ENCODE measurements around the gene EDARADD.
"Not testable (repeated sequence)": the region's sequence is repeated elsewhere in the genome, so short reads cannot be mapped to it uniquely, and the experiment has no call there.

The EDARADD gene

DNA sequence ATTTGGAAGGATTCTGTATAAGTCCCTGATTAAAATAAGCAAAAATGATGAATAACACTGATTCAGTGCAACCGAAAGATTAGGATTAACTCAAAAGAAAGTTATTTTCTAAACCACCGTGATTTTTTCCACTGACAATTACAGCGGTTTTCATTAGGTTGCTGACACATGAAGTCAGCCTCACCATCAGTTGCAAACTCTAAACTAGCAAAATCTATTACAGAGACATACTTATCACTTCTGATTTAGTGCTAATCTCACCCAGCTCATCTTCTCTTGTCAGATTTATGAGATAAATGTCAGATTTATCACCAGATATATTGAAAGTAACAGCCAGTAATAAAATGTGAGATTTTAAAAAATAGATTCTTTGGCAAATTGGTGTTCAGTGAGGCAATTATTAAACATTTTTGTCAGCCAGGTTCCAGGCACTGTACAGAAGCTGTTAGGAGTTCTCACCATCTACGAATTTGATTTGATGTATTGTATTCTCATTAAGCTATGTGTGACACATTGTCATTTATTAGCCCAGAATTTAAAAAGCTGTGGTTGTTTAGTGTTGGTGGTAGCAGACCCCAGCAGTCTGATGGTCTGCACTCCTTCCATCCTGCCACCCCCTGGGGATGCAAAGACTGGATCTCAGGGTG lies 92.4 kb downstream of the EDARADD start:
- no peak for DNase-seq (ENCODE audit: low read depth in 2 of 2)

DNA sequence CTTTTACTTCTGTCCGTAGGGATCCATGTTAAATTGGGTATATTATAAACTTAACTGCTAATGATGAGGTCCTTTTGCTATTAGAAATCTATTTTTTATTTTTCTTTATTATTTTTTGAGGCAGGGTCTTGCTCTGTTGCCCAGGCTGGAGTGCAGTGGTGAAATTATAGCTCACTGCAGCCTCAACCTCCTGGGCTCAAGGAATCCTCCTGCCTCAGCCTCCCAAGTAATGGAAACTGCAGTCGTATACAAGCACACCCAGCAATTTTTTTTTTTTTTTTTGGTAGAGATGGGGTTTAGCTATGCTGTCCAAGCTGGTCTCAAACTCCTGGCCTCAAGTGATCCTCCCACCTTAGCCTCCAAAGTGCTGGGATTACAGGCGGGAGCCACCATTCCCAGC lies 95.1 kb downstream of the EDARADD start:
- DNase-seq (ENCODE audit: low read depth in 2 of 2), result not testable (repeated sequence)

DNA sequence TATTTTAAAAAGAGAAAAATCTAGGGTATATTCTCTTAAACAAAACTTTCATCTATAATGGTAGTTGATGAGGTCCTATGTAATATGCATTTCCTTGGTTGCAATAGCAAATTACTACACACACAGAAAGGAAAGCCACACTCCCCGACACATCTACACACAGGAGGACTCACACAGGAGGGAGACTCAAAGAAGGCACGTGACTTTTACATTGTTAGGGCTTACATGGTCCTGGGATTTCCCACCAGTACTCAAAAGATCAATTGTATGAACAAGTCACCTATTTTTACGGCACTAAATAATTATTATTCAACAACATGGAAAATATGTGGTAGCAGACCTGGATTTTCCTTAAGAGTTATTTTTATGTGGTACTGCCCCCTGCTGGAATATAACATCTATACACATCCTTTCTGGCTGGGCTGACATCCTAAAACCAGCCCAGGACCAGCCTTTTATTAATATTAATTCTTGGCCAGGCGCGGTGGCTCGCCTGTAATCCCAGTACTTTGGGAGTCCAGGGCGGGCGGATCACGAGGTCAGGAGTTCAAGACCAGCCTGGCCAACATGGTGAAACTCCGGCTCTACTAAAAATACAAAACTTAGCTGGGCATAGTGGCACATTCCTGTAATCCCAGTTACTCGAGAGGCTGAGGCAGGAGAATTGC lies 95.8 kb downstream of the EDARADD start:
- no peak for DNase-seq (ENCODE audit: low read depth in 2 of 2)

DNA sequence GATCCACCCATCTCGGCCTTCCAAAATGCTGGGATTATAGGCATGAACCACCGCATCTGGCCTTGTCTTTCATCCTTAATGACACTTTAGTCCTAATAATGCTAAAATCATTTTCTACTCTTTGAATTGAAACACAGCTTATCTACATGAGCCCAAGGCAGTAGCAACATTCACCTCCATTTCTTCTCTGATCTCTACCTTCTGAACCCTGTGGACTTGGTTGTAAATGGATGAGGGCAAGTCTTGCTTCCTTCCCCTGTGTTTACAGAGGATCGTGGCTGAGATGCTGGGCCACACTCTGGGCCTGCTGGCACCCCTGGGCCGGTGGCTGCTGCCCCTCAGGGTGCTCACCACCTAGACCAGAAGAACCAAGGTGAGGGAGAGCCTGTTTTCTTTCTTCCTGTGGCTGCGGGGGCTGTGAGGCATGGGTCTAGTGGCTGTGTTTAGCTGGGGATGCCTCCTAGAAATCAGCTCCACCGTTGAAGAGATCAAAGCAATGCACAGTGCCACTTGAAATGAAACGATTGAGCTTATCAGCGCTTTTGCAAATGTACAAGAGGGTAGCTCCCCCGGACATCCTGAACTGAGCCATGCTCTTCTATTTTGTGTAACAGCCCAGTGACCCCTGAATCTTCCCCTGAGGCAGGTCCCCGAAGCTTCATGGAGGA lies 97.5 kb downstream of the EDARADD start:
- no peak for DNase-seq (ENCODE audit: low read depth in 2 of 2)

DNA sequence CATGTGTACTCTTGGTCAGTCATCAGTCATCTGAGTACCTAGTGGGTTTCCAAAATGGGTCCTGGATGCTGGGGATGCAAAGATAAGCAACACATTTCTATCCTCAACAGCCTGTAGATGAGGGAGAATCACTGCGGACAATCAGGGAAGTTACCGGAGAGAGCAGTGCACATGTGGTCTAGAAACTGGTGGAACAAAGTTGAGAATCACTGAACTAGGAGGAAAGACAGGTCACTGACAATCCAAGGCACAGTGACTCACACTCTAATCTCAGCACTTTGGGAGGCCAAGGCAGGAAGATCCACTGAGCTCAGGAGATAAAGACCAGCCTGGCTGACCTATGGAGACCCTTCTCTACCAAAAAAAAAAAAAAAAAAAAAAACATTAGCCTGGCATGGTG lies 98.3 kb downstream of the EDARADD start:
- DNase-seq (ENCODE audit: low read depth in 2 of 2), result no peak

DNA sequence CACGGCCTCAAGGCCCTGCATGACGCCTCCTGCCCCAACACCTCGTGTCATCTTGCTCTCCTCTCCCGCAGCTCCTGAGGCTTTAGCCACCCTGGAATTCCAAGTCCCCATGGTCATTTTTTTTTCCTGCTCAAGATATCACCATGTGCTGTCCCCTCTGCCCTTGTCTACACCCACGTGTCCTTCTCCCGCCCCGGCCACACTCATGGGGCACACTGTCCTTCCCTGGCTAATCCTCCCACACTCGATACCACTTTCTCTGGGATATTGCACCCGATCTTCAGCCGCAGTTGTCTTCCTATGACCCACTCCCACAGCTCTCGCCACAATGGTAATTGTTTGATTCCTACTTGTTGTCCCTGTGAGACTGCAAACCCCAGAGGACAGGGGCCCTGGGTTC lies 100.0 kb downstream of the EDARADD start:
- no peak for DNase-seq (ENCODE audit: low read depth in 2 of 2)

DNA sequence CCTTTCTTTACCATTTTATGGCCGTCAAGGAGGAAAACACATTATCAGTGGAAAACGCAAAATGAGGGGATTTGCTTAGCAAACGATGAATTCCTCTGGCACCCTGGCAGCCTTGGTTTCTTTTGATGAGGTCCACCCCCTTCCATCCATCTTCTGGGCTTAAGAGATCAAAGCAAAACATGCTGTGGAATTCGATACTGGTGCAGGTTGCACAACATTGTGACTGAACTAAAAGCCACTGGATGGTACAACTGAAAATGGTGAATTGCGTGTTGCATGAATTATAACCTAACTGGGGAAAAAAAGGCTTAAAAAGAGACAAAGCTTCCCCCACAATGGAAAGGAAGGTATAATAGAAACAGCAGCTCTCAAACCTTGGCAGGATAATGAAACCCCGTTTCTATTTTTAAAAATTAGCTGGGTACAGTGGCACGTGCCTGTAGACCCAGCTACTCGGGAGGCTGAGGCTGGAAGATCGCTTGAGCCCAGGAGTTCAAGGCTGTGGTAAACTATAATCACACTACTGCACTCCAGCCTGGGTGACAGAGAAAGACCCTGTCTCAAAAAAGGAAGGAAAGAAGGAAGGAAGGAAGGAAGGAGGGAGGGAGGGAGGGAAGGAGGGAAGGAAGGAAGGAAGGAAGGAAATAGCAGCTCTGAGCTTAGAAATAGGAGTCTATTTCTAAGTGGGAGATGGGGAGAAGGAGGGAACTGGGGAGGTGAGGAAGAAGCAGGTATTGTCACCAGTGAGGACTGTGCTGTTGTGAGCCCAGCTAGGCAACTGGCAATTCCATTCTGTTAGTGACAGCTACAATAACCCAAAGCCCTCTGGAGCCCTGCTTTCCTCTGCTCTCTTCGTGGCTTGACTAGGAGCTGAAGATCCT lies 100.7 kb downstream of the EDARADD start:
- no peak for DNase-seq (ENCODE audit: low read depth in 2 of 2)

DNA sequence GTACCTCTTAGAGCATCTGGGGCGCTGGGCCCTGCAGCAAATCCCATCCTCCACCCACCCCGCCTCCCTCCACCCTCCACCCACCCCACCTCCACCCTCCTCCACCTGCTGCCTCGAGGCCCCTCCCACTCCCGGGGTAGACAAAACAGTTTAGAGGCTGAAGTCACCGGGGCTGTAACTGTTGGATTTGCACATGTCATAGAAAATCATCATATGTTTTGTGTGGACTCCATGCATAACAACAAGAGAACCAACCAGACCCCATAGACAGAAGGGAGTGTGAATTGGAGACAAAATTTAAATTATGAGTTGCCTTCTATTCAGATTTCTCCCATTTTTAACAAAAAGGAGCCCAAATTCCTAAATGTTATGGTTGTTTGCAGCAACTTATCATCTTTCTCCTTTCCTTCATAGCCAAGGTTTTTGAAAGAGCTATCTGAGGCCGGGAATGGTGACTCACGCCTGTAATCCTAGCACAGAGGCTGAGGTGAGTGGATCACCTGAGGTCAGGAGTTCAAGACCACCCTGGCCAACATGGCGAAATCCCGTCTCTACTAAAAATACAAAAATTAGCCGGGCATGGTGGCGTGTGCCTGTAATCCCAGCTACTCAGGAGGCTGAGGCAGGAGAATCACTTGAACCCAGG lies 101.5 kb downstream of the EDARADD start:
- DNase-seq (ENCODE audit: low read depth in 2 of 2), result no peak

DNA sequence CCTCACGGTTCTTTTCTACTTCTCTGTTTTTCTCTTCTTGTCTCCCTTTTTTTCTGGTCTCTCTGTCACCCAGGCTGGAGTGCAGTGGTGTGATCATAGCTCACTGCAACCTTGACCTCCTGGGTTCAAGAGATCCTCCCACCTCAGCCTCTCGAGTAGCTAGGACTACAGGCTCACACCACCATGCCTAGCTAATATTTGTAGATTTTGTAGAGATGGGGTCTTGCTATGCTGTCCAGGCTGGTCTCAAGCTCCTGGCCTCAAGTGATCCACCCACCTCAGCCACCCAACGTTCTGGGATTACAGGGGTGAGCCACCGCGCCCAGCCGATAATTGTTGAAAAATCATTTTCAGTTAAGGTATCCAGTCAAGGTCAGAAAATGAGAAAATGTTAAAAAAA lies 103.8 kb downstream of the EDARADD start:
- DNase-seq (ENCODE audit: low read depth in 2 of 2), result no peak

DNA sequence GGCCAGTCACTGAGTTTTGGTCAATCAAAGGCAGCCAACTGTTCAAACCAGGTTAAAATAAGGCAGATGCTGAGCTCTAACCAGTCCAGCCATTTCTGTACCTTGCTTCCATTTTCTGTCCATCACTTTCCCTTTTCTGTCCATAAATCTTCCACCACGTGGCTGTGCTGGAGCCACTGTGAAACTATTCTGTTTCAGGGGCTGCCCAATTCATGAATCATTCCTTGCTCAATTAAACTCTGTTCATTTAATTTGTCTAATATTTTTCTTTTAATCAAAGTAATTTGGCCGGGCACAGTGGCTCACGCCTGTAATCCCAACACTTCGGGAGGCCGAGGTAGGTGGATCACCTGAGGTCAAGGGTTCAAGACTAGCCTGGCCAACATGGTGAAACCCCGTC lies 107.0 kb downstream of the EDARADD start:
- DNase-seq (ENCODE audit: low read depth in 2 of 2), result no peak

DNA sequence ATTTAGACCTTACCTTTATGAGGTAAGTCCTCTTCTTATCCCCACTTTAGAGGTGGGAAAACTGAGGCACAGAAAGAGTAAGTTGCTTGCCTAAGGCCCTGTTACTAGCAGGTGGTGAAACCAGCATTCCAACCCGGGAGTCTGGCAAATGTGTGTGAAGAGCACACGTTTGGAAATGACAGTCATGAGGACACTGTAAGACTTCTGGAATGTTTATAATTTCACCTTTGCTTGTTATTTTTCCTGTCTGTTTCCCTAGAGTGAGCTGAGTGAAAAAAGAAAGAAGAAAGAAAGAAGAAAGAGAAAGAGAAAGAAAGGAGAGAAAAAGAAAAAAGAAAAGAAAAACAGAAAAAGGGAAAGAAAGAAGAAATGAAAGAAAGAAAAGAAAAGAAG lies 108.5 kb downstream of the EDARADD start:
- DNase-seq (ENCODE audit: low read depth in 2 of 2), result no peak

DNA sequence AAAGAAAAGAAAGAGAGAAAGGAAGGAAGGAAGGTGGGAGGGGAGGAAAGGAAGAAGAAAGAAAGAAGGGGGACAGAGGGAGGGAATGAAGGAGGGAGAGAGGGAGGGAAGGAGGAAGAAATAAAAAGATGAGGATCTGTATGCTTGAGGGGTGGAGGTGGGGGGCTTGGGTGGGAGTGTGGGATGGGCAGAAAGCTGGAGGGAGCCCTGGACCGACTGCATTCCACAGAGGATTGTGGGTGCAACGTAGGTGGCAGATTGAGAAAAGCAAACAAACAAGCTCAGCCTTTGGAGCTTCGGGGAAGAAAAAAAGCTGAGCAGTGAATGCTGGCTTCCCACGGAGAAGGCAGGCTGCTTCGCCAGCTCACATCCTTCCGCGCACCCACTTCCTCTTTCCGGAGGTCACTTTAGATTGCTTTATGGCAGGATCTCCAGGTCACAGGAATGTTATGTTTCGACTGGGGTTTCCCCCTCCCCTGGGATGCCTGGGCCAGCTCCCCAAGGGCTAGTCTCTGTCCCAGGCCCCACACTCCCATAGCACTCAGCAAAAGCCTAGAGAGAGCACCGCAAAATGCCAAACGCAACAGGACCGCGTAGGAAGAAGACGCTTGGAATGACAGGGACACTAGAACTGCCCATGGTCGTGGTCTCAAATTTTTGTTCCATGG lies 109.0 kb downstream of the EDARADD start:
- DNase-seq (ENCODE audit: low read depth in 2 of 2), result no peak

DNA sequence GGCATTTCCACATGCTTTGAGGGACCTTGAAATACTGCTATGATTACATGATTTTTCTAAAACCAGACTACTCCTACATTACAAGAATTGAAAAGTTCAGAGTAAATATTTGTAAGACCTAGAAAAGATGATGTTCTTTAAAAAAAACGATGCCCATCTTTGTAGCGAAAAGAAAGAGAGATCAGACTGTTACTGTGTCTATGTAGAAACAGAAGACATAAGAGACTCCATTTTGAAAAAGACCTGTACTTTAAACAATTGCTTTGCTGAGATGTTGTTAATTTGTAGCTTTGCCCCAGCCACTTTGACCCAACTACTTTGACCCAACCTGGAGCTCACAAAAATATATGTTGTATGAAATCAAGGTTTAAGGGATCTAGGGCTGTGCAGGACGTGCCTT lies 110.3 kb downstream of the EDARADD start:
- DNase-seq (ENCODE audit: low read depth in 2 of 2), result not testable (repeated sequence)

DNA sequence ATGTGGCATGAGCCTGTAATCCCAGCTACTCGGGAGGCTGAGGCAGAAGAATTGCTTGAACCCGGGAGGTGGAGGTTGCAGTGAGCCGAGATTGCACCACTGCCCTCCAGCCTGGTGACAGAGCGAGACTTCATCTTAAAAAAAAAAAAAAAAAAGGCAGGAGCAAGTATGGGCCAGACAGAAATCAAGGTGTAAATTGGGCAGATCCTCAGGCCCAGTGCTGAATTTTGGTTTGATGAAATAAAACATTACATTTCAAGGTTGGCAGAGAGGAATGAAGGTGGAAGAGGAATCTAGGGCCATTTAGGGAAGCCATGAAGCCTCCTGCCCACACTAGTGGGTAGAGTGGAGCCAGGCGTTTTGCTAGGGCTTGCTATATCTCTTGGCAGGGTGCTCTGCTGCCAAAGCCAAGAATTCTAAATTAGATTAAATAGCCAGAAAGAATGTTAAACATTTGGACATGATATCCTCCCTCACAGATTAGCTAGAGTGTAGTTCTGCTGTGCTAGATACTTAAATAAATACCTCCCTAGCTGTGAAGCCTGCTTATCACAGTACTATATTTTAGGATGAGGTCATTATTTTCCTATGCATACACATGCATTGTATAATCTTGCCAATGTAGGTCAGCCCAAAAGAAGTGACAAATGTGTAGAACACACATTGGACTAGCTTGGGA lies 113.1 kb downstream of the EDARADD start:
- DNase-seq (ENCODE audit: low read depth in 2 of 2), result no peak

DNA sequence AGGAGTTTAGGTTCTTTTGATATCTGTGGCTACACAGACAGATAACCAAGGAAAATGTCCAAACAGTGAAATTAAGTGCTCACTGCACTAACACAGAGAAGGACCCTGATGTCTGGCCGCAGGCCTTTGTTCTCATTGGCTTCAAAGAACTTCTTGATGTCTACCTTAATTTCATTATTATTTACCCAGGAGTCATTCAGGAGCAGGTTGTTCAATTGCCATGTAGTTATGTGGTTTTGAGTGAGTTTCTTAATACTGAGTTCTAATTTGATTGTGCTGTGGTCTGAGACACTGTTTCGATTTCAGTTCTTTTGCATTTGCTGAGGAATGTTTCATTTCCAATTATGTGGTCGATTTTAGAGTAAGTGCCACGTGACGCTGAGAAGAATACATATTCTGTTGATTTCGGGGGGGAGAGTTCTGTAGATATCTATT lies 114.5 kb downstream of the EDARADD start:
- DNase-seq (ENCODE audit: low read depth in 2 of 2), result no peak

DNA sequence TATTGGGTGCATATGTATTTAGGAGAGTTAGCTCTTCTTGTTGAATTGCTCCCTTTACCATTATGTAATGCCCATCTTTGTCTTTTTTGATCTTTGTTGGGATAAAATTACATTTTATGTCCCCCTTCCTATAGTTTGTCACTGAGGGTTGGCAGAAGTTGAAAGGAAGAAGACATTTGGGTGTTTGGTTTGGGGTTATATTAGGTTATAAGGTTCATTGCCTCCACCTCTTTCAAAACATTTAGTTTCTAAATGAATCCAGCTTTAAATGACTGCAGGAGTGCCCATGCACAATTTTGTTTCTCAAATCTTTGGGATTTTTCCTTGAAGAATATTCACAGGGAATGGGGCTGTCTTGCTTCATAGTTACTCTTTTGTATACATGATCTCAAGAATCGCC lies 115.1 kb downstream of the EDARADD start:
- no peak for DNase-seq (ENCODE audit: low read depth in 2 of 2)

DNA sequence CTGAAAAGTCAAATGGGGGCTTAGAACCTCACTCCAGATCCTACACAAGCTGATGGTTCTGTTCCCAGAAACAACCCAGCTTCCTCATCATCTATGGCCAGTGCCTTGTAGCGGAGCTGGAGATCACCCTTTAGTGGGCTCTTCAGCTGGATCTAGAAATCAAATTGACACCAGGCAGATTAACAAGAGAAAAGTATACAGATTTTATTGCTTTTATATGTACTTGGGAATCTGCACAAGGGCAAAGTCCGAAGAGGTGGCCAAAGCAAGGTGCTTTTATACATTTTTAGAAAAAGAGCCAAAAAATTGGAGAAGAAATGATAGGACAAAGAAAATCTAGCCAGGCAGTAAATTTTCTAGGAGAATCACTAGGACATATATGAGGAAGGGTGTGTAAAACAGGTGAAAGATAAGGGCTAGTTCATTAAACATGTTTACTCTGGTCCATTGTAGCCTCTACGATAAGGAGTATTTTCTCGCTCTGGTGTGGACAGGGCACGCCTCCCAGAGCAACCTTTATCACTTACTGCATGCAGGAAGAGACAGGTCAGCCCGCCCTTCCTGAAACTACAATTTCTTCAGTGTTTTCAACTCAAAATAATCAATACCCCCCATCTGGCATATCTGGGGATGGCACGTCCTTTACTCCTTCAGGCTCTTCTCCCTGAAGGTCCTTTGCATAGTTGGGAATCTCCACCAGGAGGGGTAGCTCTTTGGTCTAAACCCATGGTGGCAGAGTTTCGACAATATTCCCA lies 115.7 kb downstream of the EDARADD start:
- no peak for DNase-seq (ENCODE audit: low read depth in 2 of 2)

DNA sequence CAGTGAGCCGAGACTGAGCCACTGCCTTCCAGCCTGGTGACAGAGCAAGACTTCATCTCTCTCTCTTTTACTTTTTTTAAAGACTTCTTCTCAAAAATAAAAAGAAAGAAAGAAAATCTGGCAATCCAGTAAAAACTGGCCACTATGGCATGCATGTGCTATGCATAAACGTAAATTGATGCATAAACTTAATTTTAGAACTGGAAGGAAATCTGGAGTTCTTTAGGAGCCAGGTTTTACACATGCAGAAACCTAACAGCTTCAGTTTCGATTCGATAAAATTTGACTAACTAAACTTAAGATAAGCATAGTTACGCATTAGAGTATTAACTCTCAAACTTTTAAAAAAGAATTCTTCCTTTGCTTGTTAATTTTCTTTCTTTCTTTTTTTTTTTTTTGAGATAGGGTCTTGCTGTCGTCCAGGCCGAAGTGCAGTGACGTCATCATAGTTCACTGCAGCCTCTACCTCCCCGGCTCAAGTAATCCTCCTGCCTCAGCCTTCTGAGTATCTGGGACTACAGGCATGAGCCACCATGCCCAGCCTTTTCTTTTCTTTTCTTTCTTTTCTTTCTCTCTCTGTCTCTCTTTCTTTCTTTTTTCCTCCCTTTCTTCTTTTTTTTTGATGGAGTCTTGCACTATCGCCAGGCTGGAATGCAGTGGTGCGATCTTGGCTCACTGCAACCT lies 117.8 kb downstream of the EDARADD start:
- no peak for DNase-seq (ENCODE audit: low read depth in 2 of 2)
